ENCODE measurements around the gene ZBTB20.

- TF ChIP-seq POLR2AphosphoS5 (IDR thresholded peaks at IDR 0.05) (no peak), CTCF (IDR thresholded peaks at IDR 0.05) (no peak)
Measured at GRCh38 chr3:115190747-115191146, 43.7 kb upstream of the ZBTB20 start.
